SK-N-SH (cell line): ENCODE results near the gene CYTH4. TPM values are rescaled to one million over a fixed set of nuclear protein-coding genes. Genes with fewer than 3 reads are reported as not detected.

Source experiments
- CTCF ChIA-PET: fragments of 300-600, 350-600 bp; formaldehyde crosslinking; extraction: SDS; loops from one replicate; lab custom pipeline; 2021; lab: Yijun Ruan, JAX
- POLR2A ChIA-PET: fragments of 350-600 bp; sonication (Branson Sonifier 250); formaldehyde crosslinking; extraction: SDS; loops from one replicate; lab custom pipeline; 2020; ENCODE audit warnings: antibody characterized with exemption, inconsistent platforms; lab: Yijun Ruan, JAX
- DNase-seq: peaks from one replicate; pipeline ENCODE4 v3.0.0; 2012
- H2AFZ ChIP-seq: fragments of 200-600 bp; sonication (generic); 2 replicates; pipeline ENCODE4 v1.8.1; 2016; ENCODE audit warnings: antibody characterized with exemption, mild to moderate bottlenecking, low read depth
- H3F3A ChIP-seq: fragments of 200-600 bp; sonication (generic); replicated peaks from 2 replicates; pipeline ENCODE3; 2016; ENCODE audit warnings: antibody characterized with exemption, mild to moderate bottlenecking; ENCODE audit not compliant: insufficient read depth
- H3K27ac ChIP-seq, 2 experiments: fragments of 200-500 bp in 1 of 2; fragments of 200-600 bp in 1 of 2; sonication (Bioruptor generic) in 1 of 2; sonication (generic), shearing (Covaris generic) in 1 of 2; 2 replicates each; pipeline versions ENCODE4 v1.5.1 to v1.6.1; 2014 to 2016; ENCODE audit warnings: low read depth in 2 of 2, inconsistent platforms in 1 of 2, low read length in 1 of 2, mild to moderate bottlenecking in 1 of 2, mixed read lengths in 1 of 2
- H3K27me3 ChIP-seq: fragments of 200-600 bp; sonication (generic), shearing (Covaris generic); 2 replicates; pipeline ENCODE4 v1.6.1; 2016; ENCODE audit warnings: mixed run types; ENCODE audit not compliant: insufficient read depth
- H3K36me3 ChIP-seq, 2 experiments: fragments of 200-500 bp in 1 of 2; fragments of 200-600 bp in 1 of 2; sonication (Bioruptor generic) in 1 of 2; sonication (generic) in 1 of 2; replicated peaks in 1 of 2; 2 replicates each; pipeline versions ENCODE3 to v1.5.1; 2014 to 2016; ENCODE audit warnings: low read length in 1 of 2, mild to moderate bottlenecking in 1 of 2; ENCODE audit not compliant: insufficient read depth in 2 of 2, control insufficient read depth in 1 of 2
- H3K4me1 ChIP-seq, 2 experiments: fragments of 200-500 bp in 1 of 2; fragments of 200-600 bp in 1 of 2; sonication (Bioruptor generic) in 1 of 2; sonication (generic), shearing (Covaris generic) in 1 of 2; 2 replicates each; pipeline versions ENCODE4 v1.5.1 to v1.6.1; 2014 to 2016; ENCODE audit warnings: low read depth in 1 of 2, low read length in 1 of 2, mixed run types in 1 of 2; ENCODE audit not compliant: insufficient read depth in 2 of 2, control insufficient read depth in 1 of 2
- H3K4me2 ChIP-seq: fragments of 200-600 bp; sonication (generic), shearing (Covaris generic); 2 replicates; pipeline ENCODE4 v1.6.1; 2017; ENCODE audit warnings: mixed run types
- H3K4me3 ChIP-seq, 2 experiments: fragments of 200-500 bp in 1 of 2; fragments of 200-600 bp in 1 of 2; sonication (Bioruptor generic) in 1 of 2; sonication (generic), shearing (Covaris generic) in 1 of 2; 2 replicates each; pipeline versions ENCODE4 v1.5.1 to v1.8.1; 2014 to 2016; ENCODE audit warnings: low read depth in 2 of 2, inconsistent platforms in 1 of 2, low read length in 1 of 2, mild to moderate bottlenecking in 1 of 2, mixed read lengths in 1 of 2, moderate library complexity in 1 of 2
- H3K79me2 ChIP-seq: fragments of 200-600 bp; sonication (generic); 2 replicates; pipeline ENCODE4 v1.8.1; 2017; ENCODE audit warnings: mild to moderate bottlenecking; ENCODE audit not compliant: insufficient read depth
- H3K9ac ChIP-seq: fragments of 200-600 bp; sonication (generic); 2 replicates; pipeline ENCODE4 v1.6.1; 2017; ENCODE audit warnings: mixed run types
- H3K9me2 ChIP-seq: fragments of 200-600 bp; sonication (generic); 2 replicates; pipeline ENCODE4 v1.6.1; 2017; ENCODE audit warnings: mixed run types
- H3K9me3 ChIP-seq: fragments of 200-600 bp; sonication (generic); 2 replicates; pipeline ENCODE4 v1.6.1; 2017; ENCODE audit warnings: mixed run types, mild to moderate bottlenecking, moderate library complexity
- H4K20me1 ChIP-seq: fragments of 200-600 bp; sonication (generic); 2 replicates; pipeline ENCODE4 v1.6.1; 2017; ENCODE audit warnings: mild to moderate bottlenecking, mixed run types; ENCODE audit not compliant: insufficient read depth
- FOSL2 ChIP-seq: IDR thresholded peaks from 2 replicates; pipeline ENCODE4 v1.4.0; 2012; ENCODE audit warnings: low read depth, mild to moderate bottlenecking, moderate library complexity, borderline replicate concordance
- FOXJ3 ChIP-seq: sonication (generic); formaldehyde crosslinking; IDR thresholded peaks from 2 replicates; pipeline ENCODE4 v1.5.1; 2020; ENCODE audit warnings: mild to moderate bottlenecking, missing genetic modification reagents
- IRF3 ChIP-seq: fragments of 150-350 bp; IDR thresholded peaks from 2 replicates; pipeline ENCODE4 v1.6.1; 2016; ENCODE audit warnings: mild to moderate bottlenecking, low read depth, low read length
- JUND ChIP-seq: IDR thresholded peaks from 2 replicates; pipeline ENCODE4 v1.4.0; 2012
- MEF2A ChIP-seq: IDR thresholded peaks from 2 replicates; pipeline ENCODE4 v1.4.0; 2012; ENCODE audit warnings: low read depth, borderline replicate concordance
- MXI1 ChIP-seq: IDR thresholded peaks from 2 replicates; pipeline ENCODE4 v1.6.1; 2012; ENCODE audit warnings: mild to moderate bottlenecking, low read depth, low read length, improper control_type of control experiment
- NFIC ChIP-seq: IDR thresholded peaks from 2 replicates; pipeline ENCODE4 v1.4.0; 2012; ENCODE audit warnings: borderline replicate concordance
- NRF1 ChIP-seq: IDR thresholded peaks from 2 replicates; pipeline ENCODE4 v1.6.1; 2012; ENCODE audit warnings: low read depth, mild to moderate bottlenecking, low read length
- RAD21 ChIP-seq: IDR thresholded peaks from 2 replicates; pipeline ENCODE4 v1.6.1; 2012; ENCODE audit warnings: mild to moderate bottlenecking, low read length
- RCOR1 ChIP-seq: fragments of 150-350 bp; IDR thresholded peaks from 2 replicates; pipeline ENCODE4 v1.6.1; 2017; ENCODE audit warnings: antibody characterized with exemption, low read length
- RXRA ChIP-seq: IDR thresholded peaks from 2 replicates; pipeline ENCODE4 v1.4.0; 2012; ENCODE audit warnings: low read depth, mild to moderate bottlenecking, borderline replicate concordance
- SMC3 ChIP-seq: IDR thresholded peaks from 2 replicates; pipeline ENCODE4 v1.6.1; 2012; ENCODE audit warnings: low read depth, low read length, improper control_type of control experiment
- TCF12 ChIP-seq: IDR thresholded peaks from 2 replicates; pipeline ENCODE4 v1.4.0; 2012
- USF2 ChIP-seq: fragments of 150-350 bp; IDR thresholded peaks from 2 replicates; pipeline ENCODE4 v1.6.1; 2017; ENCODE audit warnings: antibody characterized with exemption, low read length, low read depth, borderline replicate concordance
- WGBS: methylation state at CpG from one replicate; pipeline ENCODE4 v1.1.6; 2017; ENCODE audit warnings: low lambda C conversion rate; 5-methylcytosine and 5-hydroxymethylcytosine counted together
- polyA plus RNA-seq, 3 experiments: library from polyadenylated mRNA; depleted of rRNA; stranded (reverse); fragments of >200 nt; gene quantifications; 2 replicates each; pipeline ENCODE4 v1.2.3, GENCODE V29; 2012

CYTH4 gene
- polyA plus RNA-seq, 1 of the 3 experiments (the other 2 are of a cell fraction): 0.07 TPM

GRCh38 chr22:37336579-37336978, 54.3 kb downstream of the CYTH4 start:
- H3K4me1 ChIP-seq: peaks cover 5 to 10% of the 10 kb centered on the region in 2 experiments; a peak in 1 of 4 replicates
- H3K9ac ChIP-seq: no peak overlapping the region
- H2AFZ ChIP-seq: no peak overlapping the region
- TF ChIP-seq NFIC: no peak
- no peak for TF ChIP-seq RAD21
- TF ChIP-seq RXRA: no peak
- TF ChIP-seq MXI1: no peak
- TF ChIP-seq USF2: no peak
- no peak for TF ChIP-seq RCOR1
- POLR2A ChIA-PET: no interaction called here
- H3K9me2 ChIP-seq: no peaks in the 10 kb centered on the region
- DNase-seq: no peak
- no peaks in the 10 kb centered on the region for H4K20me1 ChIP-seq
- no peaks in the 10 kb centered on the region for H3K27me3 ChIP-seq
- H3K27ac ChIP-seq: no peak overlapping the region
- H3K4me2 ChIP-seq: no peak overlapping the region
- no peak overlapping the region for H3K4me3 ChIP-seq
- no peaks in the 10 kb centered on the region for H3F3A ChIP-seq
- H3K36me3 ChIP-seq: no peaks in the 10 kb centered on the region
- CTCF ChIA-PET: interaction anchor here (1.2 to 2.8 kb wide), 5 partner anchors 12 to 122 kb away, joined by 3 to 12 read pairs (median 5); no protein-coding TSS in a partner anchor
- no peaks in the 10 kb centered on the region for H3K79me2 ChIP-seq
- no peaks in the 10 kb centered on the region for H3K9me3 ChIP-seq
- WGBS: 84% methylated on average over 8 of the region's 8 CpGs

- no peak overlapping the region for H3K9ac ChIP-seq
- 0 out of 2 replicates have a peak, but pooled peaks have one; percentile 24 for TF ChIP-seq TCF12
- no peak for TF ChIP-seq NRF1
- TF ChIP-seq FOXJ3 (CRISPR knock-in tag): no peak
- no peak for TF ChIP-seq SMC3
- no peak for TF ChIP-seq IRF3
- TF ChIP-seq JUND: no peak; the same call in 1 of the 2 replicates
- peak; percentile 57 for TF ChIP-seq FOSL2
- TF ChIP-seq MEF2A: no peak
- WGBS: 74% methylated on average over 6 of the region's 8 CpGs
- no peaks in the 10 kb centered on the region for H3K9me2 ChIP-seq
- H4K20me1 ChIP-seq: no peaks in the 10 kb centered on the region
- H3F3A ChIP-seq: no peaks in the 10 kb centered on the region
- no peak overlapping the region for H3K27ac ChIP-seq
- CTCF ChIA-PET: interaction anchor here (0.8 to 1.9 kb wide), 5 partner anchors 9 to 121 kb away, joined by 3 to 6 read pairs (median 4); no protein-coding TSS in a partner anchor
- no peak overlapping the region for H3K4me2 ChIP-seq
- POLR2A ChIA-PET: no interaction called here
- H3K36me3 ChIP-seq: no peaks in the 10 kb centered on the region
- no peak overlapping the region for H3K4me3 ChIP-seq
- H3K79me2 ChIP-seq: no peaks in the 10 kb centered on the region
- H3K9me3 ChIP-seq: no peaks in the 10 kb centered on the region
- no peak overlapping the region for H2AFZ ChIP-seq
- DNase-seq: no peak
- H3K27me3 ChIP-seq: no peaks in the 10 kb centered on the region
- H3K4me1 ChIP-seq: peaks cover 5 to 10% of the 10 kb centered on the region in 2 experiments; a peak in 1 of 4 replicates
Observed at GRCh38 chr22:37337204-37337943, 55.1 kb downstream of the CYTH4 start.
